SK-N-SH (cell line): ENCODE data around the gene ACTN3. TPM values are rescaled to one million over a fixed set of nuclear protein-coding genes. Genes with fewer than 3 reads are reported as not detected.

ENCODE experiments used
- CTCF ChIA-PET: fragments of 300-600, 350-600 bp; formaldehyde crosslinking; extraction: SDS; loops from one replicate; lab custom pipeline; 2021; lab: Yijun Ruan, JAX
- POLR2A ChIA-PET: fragments of 350-600 bp; sonication (Branson Sonifier 250); formaldehyde crosslinking; extraction: SDS; loops from one replicate; lab custom pipeline; 2020; ENCODE audit warnings: antibody characterized with exemption, inconsistent platforms; lab: Yijun Ruan, JAX
- DNase-seq: peaks from one replicate; pipeline ENCODE4 v3.0.0; 2012
- H2AFZ ChIP-seq: fragments of 200-600 bp; sonication (generic); 2 replicates; pipeline ENCODE4 v1.8.1; 2016; ENCODE audit warnings: antibody characterized with exemption, mild to moderate bottlenecking, low read depth
- H3F3A ChIP-seq: fragments of 200-600 bp; sonication (generic); replicated peaks from 2 replicates; pipeline ENCODE3; 2016; ENCODE audit warnings: antibody characterized with exemption, mild to moderate bottlenecking; ENCODE audit not compliant: insufficient read depth
- H3K27ac ChIP-seq, 2 experiments: fragments of 200-500 bp in 1 of 2; fragments of 200-600 bp in 1 of 2; sonication (Bioruptor generic) in 1 of 2; sonication (generic), shearing (Covaris generic) in 1 of 2; 2 replicates each; pipeline versions ENCODE4 v1.5.1 to v1.6.1; 2014 to 2016; ENCODE audit warnings: low read depth in 2 of 2, inconsistent platforms in 1 of 2, low read length in 1 of 2, mild to moderate bottlenecking in 1 of 2, mixed read lengths in 1 of 2
- H3K27me3 ChIP-seq: fragments of 200-600 bp; sonication (generic), shearing (Covaris generic); 2 replicates; pipeline ENCODE4 v1.6.1; 2016; ENCODE audit warnings: mixed run types; ENCODE audit not compliant: insufficient read depth
- H3K36me3 ChIP-seq, 2 experiments: fragments of 200-500 bp in 1 of 2; fragments of 200-600 bp in 1 of 2; sonication (Bioruptor generic) in 1 of 2; sonication (generic) in 1 of 2; replicated peaks in 1 of 2; 2 replicates each; pipeline versions ENCODE3 to v1.5.1; 2014 to 2016; ENCODE audit warnings: low read length in 1 of 2, mild to moderate bottlenecking in 1 of 2; ENCODE audit not compliant: insufficient read depth in 2 of 2, control insufficient read depth in 1 of 2
- H3K4me1 ChIP-seq, 2 experiments: fragments of 200-500 bp in 1 of 2; fragments of 200-600 bp in 1 of 2; sonication (Bioruptor generic) in 1 of 2; sonication (generic), shearing (Covaris generic) in 1 of 2; 2 replicates each; pipeline versions ENCODE4 v1.5.1 to v1.6.1; 2014 to 2016; ENCODE audit warnings: low read depth in 1 of 2, low read length in 1 of 2, mixed run types in 1 of 2; ENCODE audit not compliant: insufficient read depth in 2 of 2, control insufficient read depth in 1 of 2
- H3K4me2 ChIP-seq: fragments of 200-600 bp; sonication (generic), shearing (Covaris generic); 2 replicates; pipeline ENCODE4 v1.6.1; 2017; ENCODE audit warnings: mixed run types
- H3K4me3 ChIP-seq, 2 experiments: fragments of 200-500 bp in 1 of 2; fragments of 200-600 bp in 1 of 2; sonication (Bioruptor generic) in 1 of 2; sonication (generic), shearing (Covaris generic) in 1 of 2; 2 replicates each; pipeline versions ENCODE4 v1.5.1 to v1.8.1; 2014 to 2016; ENCODE audit warnings: low read depth in 2 of 2, inconsistent platforms in 1 of 2, low read length in 1 of 2, mild to moderate bottlenecking in 1 of 2, mixed read lengths in 1 of 2, moderate library complexity in 1 of 2
- H3K79me2 ChIP-seq: fragments of 200-600 bp; sonication (generic); 2 replicates; pipeline ENCODE4 v1.8.1; 2017; ENCODE audit warnings: mild to moderate bottlenecking; ENCODE audit not compliant: insufficient read depth
- H3K9ac ChIP-seq: fragments of 200-600 bp; sonication (generic); 2 replicates; pipeline ENCODE4 v1.6.1; 2017; ENCODE audit warnings: mixed run types
- H3K9me2 ChIP-seq: fragments of 200-600 bp; sonication (generic); 2 replicates; pipeline ENCODE4 v1.6.1; 2017; ENCODE audit warnings: mixed run types
- H3K9me3 ChIP-seq: fragments of 200-600 bp; sonication (generic); 2 replicates; pipeline ENCODE4 v1.6.1; 2017; ENCODE audit warnings: mixed run types, mild to moderate bottlenecking, moderate library complexity
- H4K20me1 ChIP-seq: fragments of 200-600 bp; sonication (generic); 2 replicates; pipeline ENCODE4 v1.6.1; 2017; ENCODE audit warnings: mild to moderate bottlenecking, mixed run types; ENCODE audit not compliant: insufficient read depth
- EP300 ChIP-seq, 2 experiments: IDR thresholded peaks; 2 replicates each; pipeline versions ENCODE4 v1.4.0 to v1.6.1; 2012; ENCODE audit warnings: borderline replicate concordance in 1 of 2, low read depth in 1 of 2, low read length in 1 of 2
- FOXJ3 ChIP-seq: sonication (generic); formaldehyde crosslinking; IDR thresholded peaks from 2 replicates; pipeline ENCODE4 v1.5.1; 2020; ENCODE audit warnings: mild to moderate bottlenecking, missing genetic modification reagents
- FOXM1 ChIP-seq: IDR thresholded peaks from 2 replicates; pipeline ENCODE4 v1.4.0; 2012; ENCODE audit warnings: low read depth, mild to moderate bottlenecking
- GATA2 ChIP-seq: sonication (generic); formaldehyde crosslinking; IDR thresholded peaks from 2 replicates; pipeline ENCODE4 v1.5.0; 2020; ENCODE audit warnings: mild to moderate bottlenecking, missing genetic modification reagents
- JUND ChIP-seq: IDR thresholded peaks from 2 replicates; pipeline ENCODE4 v1.4.0; 2012
- MAX ChIP-seq: IDR thresholded peaks from 2 replicates; pipeline ENCODE4 v1.4.0; 2012; ENCODE audit warnings: low read depth
- MXI1 ChIP-seq: IDR thresholded peaks from 2 replicates; pipeline ENCODE4 v1.6.1; 2012; ENCODE audit warnings: mild to moderate bottlenecking, low read depth, low read length, improper control_type of control experiment
- RAD21 ChIP-seq: IDR thresholded peaks from 2 replicates; pipeline ENCODE4 v1.6.1; 2012; ENCODE audit warnings: mild to moderate bottlenecking, low read length
- RCOR1 ChIP-seq: fragments of 150-350 bp; IDR thresholded peaks from 2 replicates; pipeline ENCODE4 v1.6.1; 2017; ENCODE audit warnings: antibody characterized with exemption, low read length
- RFX5 ChIP-seq: IDR thresholded peaks from 2 replicates; pipeline ENCODE4 v1.6.1; 2012; ENCODE audit warnings: mild to moderate bottlenecking, improper control_type of control experiment, low read length
- RXRA ChIP-seq: IDR thresholded peaks from 2 replicates; pipeline ENCODE4 v1.4.0; 2012; ENCODE audit warnings: low read depth, mild to moderate bottlenecking, borderline replicate concordance
- SIN3A ChIP-seq: IDR thresholded peaks from 2 replicates; pipeline ENCODE4 v1.6.1; 2012; ENCODE audit warnings: low read depth, mild to moderate bottlenecking, low read length, moderate library complexity, borderline replicate concordance
- TAF1 ChIP-seq: IDR thresholded peaks from 2 replicates; pipeline ENCODE4 v1.6.1; 2012; ENCODE audit warnings: low read depth, mild to moderate bottlenecking, low read length, moderate library complexity, borderline replicate concordance
- TCF12 ChIP-seq: IDR thresholded peaks from 2 replicates; pipeline ENCODE4 v1.4.0; 2012
- TEAD4 ChIP-seq: IDR thresholded peaks from 2 replicates; pipeline ENCODE4 v1.4.0; 2012; ENCODE audit warnings: mild to moderate bottlenecking, borderline replicate concordance; ENCODE audit not compliant: insufficient read depth
- YY1 ChIP-seq: IDR thresholded peaks from 2 replicates; pipeline ENCODE4 v1.4.0; 2012; ENCODE audit warnings: low read depth, mild to moderate bottlenecking
- WGBS: methylation state at CpG from one replicate; pipeline ENCODE4 v1.1.6; 2017; ENCODE audit warnings: low lambda C conversion rate; 5-methylcytosine and 5-hydroxymethylcytosine counted together
- polyA plus RNA-seq, 3 experiments: library from polyadenylated mRNA; depleted of rRNA; stranded (reverse); fragments of >200 nt; gene quantifications; 2 replicates each; pipeline ENCODE4 v1.2.3, GENCODE V29; 2012
- TF ChIP-seq, protein P1 (sequence below): IDR thresholded peaks from 2 replicates; pipeline ENCODE4 v1.4.0; 2012; ENCODE audit warnings: low read depth, borderline replicate concordance

Gene ACTN3
- polyA plus RNA-seq, 1 of the 3 experiments (the other 2 are of a cell fraction), result 0.02 TPM

DNA sequence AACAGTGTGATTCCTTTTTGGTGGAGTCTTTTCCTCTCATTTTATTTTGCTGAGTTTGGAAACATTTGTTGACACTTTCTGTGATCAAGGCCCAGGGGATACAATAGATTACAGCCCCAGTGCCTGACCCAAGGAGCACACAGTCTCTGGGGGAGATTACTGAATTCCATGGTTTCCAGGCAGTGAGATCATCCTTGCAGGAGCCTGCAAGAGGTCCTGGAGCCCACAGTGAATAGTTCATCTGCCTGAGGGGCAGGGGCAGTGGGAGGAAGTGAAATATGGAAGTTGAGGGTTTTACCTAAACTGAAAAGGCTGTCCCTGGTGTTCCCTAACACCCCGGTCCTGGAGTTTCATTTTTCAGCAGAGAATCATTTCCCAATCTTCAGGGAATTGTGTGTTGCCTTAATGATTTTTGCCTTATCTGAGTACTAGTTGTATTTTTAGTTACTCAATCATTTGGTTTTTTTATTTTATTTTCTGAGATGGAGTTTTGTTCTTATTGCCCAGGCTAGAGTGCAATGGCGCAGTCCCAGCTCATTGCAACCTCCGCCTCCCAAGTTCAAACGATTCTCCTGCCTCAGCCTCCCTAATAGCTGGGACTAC is 54.0 kb downstream of the ACTN3 start:
- no peak for TF ChIP-seq MXI1
- TF ChIP-seq RCOR1, result no peak
- TF ChIP-seq JUND, result no peak
- no peak for TF ChIP-seq SIN3A
- TF ChIP-seq EP300 (IDR thresholded peaks at IDR 0.05; ENCODE audit: borderline replicate concordance in 1 of 2, low read depth in 1 of 2, low read length in 1 of 2), result no peak
- no peak for TF ChIP-seq TCF12
- TF ChIP-seq, all 33 proteins: peak for 0
- Histone ChIP-seq H3K9me3 (no peaks in the 10 kb centered on the region), H3K9ac (no peak overlapping the region), H3K36me3 (peaks cover 5 to 20% of the 10 kb centered on the region in 2 experiments), H3K27ac (no peak overlapping the region), H3K79me2 (no peaks in the 10 kb centered on the region), H2AFZ (no peak overlapping the region), H3K9me2 (no peaks in the 10 kb centered on the region), H3K4me1 (peaks cover 0 to 8% of the 10 kb centered on the region in 2 experiments; a peak in 1 of 4 replicates), H4K20me1 (no peaks in the 10 kb centered on the region), H3K4me2 (no peak overlapping the region), H3K4me3 (no peak overlapping the region), H3K27me3 (no peaks in the 10 kb centered on the region), H3F3A (peaks cover 7% of the 10 kb centered on the region)
- POLR2A ChIA-PET, result no interaction called here
- 84% methylated on average over 4 of the region's 4 CpGs for WGBS
- CTCF ChIA-PET, result interaction anchor here (1.4 to 1.5 kb wide), 2 partner anchors 8 to 78 kb away, joined by 3 read pairs; partner anchors contain the start of genes CCDC87 and CCS
- no peak for DNase-seq

DNA sequence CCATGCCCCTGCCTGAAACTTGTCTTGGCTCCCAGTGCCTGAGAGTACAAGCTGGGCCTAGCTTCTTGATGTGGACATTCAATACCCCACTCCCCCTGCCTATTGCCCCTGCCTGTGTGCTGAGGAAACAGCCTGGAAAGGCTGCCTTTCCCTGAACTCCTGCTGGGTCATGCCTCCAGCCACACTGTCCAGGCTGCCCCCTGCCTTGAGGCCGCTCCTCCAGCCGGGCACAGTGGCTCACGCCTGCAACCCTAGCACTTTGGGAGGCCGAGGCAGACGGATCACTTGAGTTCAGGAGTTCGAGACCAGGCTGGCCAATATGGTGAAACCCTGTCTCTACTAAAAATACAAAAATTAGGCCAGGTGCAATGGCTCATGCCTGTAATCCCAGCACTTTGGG is 56.4 kb downstream of the ACTN3 start:
- Histone ChIP-seq H3K36me3 (peaks cover 5 to 26% of the 10 kb centered on the region in 2 experiments), H3K9ac (no peak overlapping the region), H3K9me2 (no peaks in the 10 kb centered on the region), H3K79me2 (no peaks in the 10 kb centered on the region), H2AFZ (no peak overlapping the region), H3K4me2 (no peak overlapping the region), H3K27ac (no peak overlapping the region), H3K9me3 (no peaks in the 10 kb centered on the region), H4K20me1 (no peaks in the 10 kb centered on the region), H3F3A (peaks cover 7% of the 10 kb centered on the region), H3K27me3 (no peaks in the 10 kb centered on the region), H3K4me1 (peaks cover 0 to 8% of the 10 kb centered on the region in 2 experiments; a peak in 1 of 4 replicates), H3K4me3 (no peak overlapping the region)
- ChIA-PET CTCF (interaction anchor here (1.2 kb wide), 1 partner anchor 24 kb away, joined by 3 read pairs; no protein-coding TSS in a partner anchor), POLR2A (no interaction called here)
- no peak for DNase-seq
- TF ChIP-seq RAD21 (no peak), GATA2 (CRISPR knock-in tag) (no peak), YY1 (no peak), TEAD4 (no peak), RXRA (no peak), FOXM1 (no peak), TAF1 (no peak), RFX5 (no peak), MAX (no peak), FOXJ3 (CRISPR knock-in tag) (no peak), SIN3A (no peak)
- TF ChIP-seq, protein P1, sequence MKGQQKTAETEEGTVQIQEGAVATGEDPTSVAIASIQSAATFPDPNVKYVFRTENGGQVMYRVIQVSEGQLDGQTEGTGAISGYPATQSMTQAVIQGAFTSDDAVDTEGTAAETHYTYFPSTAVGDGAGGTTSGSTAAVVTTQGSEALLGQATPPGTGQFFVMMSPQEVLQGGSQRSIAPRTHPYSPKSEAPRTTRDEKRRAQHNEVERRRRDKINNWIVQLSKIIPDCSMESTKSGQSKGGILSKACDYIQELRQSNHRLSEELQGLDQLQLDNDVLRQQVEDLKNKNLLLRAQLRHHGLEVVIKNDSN, result no peak
- 90% methylated on average over 6 of the region's 6 CpGs for WGBS
